ENCODE measurements around the gene LIMK1.

DNA sequence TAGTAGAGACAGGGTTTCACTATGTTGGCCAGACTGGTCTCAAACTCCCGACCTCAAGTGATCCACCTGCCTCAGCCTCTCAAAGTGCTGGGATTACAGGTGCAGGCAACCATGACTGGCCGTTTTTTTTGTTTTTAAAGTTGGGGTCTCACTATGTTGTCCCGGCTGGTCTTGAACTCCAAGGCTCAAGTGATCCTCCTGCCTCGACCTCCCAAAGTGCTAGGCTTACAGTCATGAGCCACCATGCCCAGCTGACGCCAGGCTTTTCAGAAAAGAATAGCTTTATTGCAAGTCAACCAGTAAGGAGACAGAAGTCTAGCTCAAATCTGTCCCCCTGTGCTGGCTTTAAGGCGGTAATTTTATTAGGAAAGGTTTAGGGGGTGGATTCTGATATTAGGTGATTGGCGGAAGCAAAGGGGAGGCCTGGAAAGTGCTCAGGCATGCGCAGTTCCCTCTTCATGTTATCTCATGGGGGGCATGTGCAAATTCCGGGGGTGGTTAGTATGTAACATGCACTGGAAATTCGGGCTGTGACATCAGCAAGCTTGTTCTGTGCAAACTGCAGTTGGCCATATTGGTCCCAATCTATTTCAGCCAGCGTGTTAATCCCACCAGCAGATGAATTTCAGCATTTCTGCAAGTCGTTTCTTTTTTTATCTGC is 42.7 kb downstream of the LIMK1 start:
- TF ChIP-seq, protein P1, sequence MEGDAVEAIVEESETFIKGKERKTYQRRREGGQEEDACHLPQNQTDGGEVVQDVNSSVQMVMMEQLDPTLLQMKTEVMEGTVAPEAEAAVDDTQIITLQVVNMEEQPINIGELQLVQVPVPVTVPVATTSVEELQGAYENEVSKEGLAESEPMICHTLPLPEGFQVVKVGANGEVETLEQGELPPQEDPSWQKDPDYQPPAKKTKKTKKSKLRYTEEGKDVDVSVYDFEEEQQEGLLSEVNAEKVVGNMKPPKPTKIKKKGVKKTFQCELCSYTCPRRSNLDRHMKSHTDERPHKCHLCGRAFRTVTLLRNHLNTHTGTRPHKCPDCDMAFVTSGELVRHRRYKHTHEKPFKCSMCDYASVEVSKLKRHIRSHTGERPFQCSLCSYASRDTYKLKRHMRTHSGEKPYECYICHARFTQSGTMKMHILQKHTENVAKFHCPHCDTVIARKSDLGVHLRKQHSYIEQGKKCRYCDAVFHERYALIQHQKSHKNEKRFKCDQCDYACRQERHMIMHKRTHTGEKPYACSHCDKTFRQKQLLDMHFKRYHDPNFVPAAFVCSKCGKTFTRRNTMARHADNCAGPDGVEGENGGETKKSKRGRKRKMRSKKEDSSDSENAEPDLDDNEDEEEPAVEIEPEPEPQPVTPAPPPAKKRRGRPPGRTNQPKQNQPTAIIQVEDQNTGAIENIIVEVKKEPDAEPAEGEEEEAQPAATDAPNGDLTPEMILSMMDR (conservative IDR thresholded peaks at IDR 0.05) = no peak
- TF ChIP-seq ZFX (IDR thresholded peaks at IDR 0.05) = no peak
